DND-41 (cell line): ENCODE measurements around the gene NARS2.
"Not testable (repeated sequence)": the region's sequence is repeated elsewhere in the genome, so short reads cannot be mapped to it uniquely, and the experiment has no call there.

Source experiments
- ATAC-seq: fragments of 200-7000 bp; cut with Tn5 transposase; 3 replicates; pipeline ENCODE4 v1.9.1; 2021; ENCODE audit warnings: low read depth; ENCODE audit not compliant: insufficient read depth
- DNase-seq: peaks from one replicate; pipeline ENCODE4 v3.0.0-alpha.2; 2020
- H2AFZ ChIP-seq: 2 replicates; pipeline ENCODE4 v1.6.0; 2012; ENCODE audit warnings: low read depth, low read length
- H3K27ac ChIP-seq: 2 replicates; pipeline ENCODE4 v1.5.1; 2012; ENCODE audit warnings: low read length, inconsistent platforms
- H3K27me3 ChIP-seq: fragments of 200-600 bp; sonication (generic); 2 replicates; pipeline ENCODE4 v1.6.0; 2012; ENCODE audit warnings: low read length, mild to moderate bottlenecking, inconsistent platforms; ENCODE audit not compliant: insufficient read depth, poor library complexity
- H3K36me3 ChIP-seq: 2 replicates; pipeline ENCODE4 v1.5.1; 2012; ENCODE audit warnings: low read length, inconsistent platforms; ENCODE audit not compliant: insufficient read depth
- H3K4me1 ChIP-seq: 2 replicates; pipeline ENCODE4 v1.5.1; 2012; ENCODE audit warnings: mild to moderate bottlenecking, low read length; ENCODE audit not compliant: insufficient read depth
- H3K4me2 ChIP-seq: 2 replicates; pipeline ENCODE4 v1.6.0; 2012; ENCODE audit warnings: mild to moderate bottlenecking, moderate library complexity, low read length, inconsistent platforms; ENCODE audit not compliant: insufficient read depth
- H3K4me3 ChIP-seq, 2 experiments: fragments of 200-600 bp in 1 of 2; shearing (Covaris generic) in 1 of 2; 2 replicates each; pipeline ENCODE4 v1.5.1; 2012 to 2016; ENCODE audit warnings: inconsistent platforms in 2 of 2, low read length in 2 of 2, mild to moderate bottlenecking in 2 of 2, low read depth in 1 of 2, moderate library complexity in 1 of 2
- H3K79me2 ChIP-seq: 2 replicates; pipeline ENCODE4 v1.6.0; 2012; ENCODE audit warnings: low read length, inconsistent platforms; ENCODE audit not compliant: insufficient read depth
- H3K9ac ChIP-seq: 2 replicates; pipeline ENCODE4 v1.6.0; 2012; ENCODE audit warnings: low read depth, mild to moderate bottlenecking, inconsistent platforms, low read length, moderate library complexity
- H3K9me3 ChIP-seq: 2 replicates; pipeline ENCODE4 v1.5.1; 2012; ENCODE audit warnings: low read length, moderate library complexity, mild to moderate bottlenecking, inconsistent platforms; ENCODE audit not compliant: insufficient read depth, severe bottlenecking
- H4K20me1 ChIP-seq: 2 replicates; pipeline ENCODE4 v1.6.0; 2012; ENCODE audit warnings: low read length; ENCODE audit not compliant: insufficient read depth
- EZH2 ChIP-seq: IDR thresholded peaks from 3 replicates; pipeline ENCODE4 v1.6.1; 2012; ENCODE audit warnings: borderline replicate concordance, low read depth, mild to moderate bottlenecking, moderate library complexity, low read length, inconsistent platforms; ENCODE audit not compliant: severe bottlenecking
- TF ChIP-seq, protein P1 (sequence below): IDR thresholded peaks from 2 replicates; pipeline ENCODE4 v1.5.1; 2012; ENCODE audit warnings: borderline replicate concordance, low read length, moderate library complexity, mild to moderate bottlenecking; ENCODE audit not compliant: poor library complexity, severe bottlenecking; ENCODE audit errors: extremely low read depth

The NARS2 gene

DNA sequence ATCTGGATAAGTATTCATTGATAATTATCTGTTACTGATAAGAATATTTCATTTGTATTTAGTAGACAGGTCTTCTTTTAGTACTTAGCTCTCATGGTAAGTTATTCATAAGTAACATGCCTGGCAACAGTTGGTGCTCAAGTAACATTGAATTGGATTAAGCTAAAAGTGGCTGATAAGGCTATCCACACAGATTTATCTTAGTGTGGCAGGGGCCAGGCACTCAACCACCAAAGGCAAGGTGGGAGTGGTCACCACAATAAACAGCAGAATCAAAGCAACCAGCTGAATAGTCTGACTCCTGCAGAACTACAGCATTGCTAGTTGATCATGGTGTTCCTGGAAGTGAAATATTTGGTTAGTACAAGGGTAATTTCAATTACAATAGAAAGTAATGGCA is 33.0 kb upstream of the NARS2 start:
- H2AFZ ChIP-seq: no peak overlapping the region
- no peak overlapping the region for H3K9ac ChIP-seq
- no peaks in the 10 kb centered on the region for H3K79me2 ChIP-seq
- H3K4me3 ChIP-seq: no peak overlapping the region
- no peak overlapping the region for H3K27ac ChIP-seq
- ATAC-seq: no peak
- TF ChIP-seq, protein P1, sequence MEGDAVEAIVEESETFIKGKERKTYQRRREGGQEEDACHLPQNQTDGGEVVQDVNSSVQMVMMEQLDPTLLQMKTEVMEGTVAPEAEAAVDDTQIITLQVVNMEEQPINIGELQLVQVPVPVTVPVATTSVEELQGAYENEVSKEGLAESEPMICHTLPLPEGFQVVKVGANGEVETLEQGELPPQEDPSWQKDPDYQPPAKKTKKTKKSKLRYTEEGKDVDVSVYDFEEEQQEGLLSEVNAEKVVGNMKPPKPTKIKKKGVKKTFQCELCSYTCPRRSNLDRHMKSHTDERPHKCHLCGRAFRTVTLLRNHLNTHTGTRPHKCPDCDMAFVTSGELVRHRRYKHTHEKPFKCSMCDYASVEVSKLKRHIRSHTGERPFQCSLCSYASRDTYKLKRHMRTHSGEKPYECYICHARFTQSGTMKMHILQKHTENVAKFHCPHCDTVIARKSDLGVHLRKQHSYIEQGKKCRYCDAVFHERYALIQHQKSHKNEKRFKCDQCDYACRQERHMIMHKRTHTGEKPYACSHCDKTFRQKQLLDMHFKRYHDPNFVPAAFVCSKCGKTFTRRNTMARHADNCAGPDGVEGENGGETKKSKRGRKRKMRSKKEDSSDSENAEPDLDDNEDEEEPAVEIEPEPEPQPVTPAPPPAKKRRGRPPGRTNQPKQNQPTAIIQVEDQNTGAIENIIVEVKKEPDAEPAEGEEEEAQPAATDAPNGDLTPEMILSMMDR: no peak
- TF ChIP-seq EZH2: no peak
- H3K4me2 ChIP-seq: no peak overlapping the region
- no peaks in the 10 kb centered on the region for H4K20me1 ChIP-seq
- no peaks in the 10 kb centered on the region for H3K36me3 ChIP-seq
- no peaks in the 10 kb centered on the region for H3K27me3 ChIP-seq
- no peaks in the 10 kb centered on the region for H3K9me3 ChIP-seq
- no peak for DNase-seq
- no peaks in the 10 kb centered on the region for H3K4me1 ChIP-seq

DNA sequence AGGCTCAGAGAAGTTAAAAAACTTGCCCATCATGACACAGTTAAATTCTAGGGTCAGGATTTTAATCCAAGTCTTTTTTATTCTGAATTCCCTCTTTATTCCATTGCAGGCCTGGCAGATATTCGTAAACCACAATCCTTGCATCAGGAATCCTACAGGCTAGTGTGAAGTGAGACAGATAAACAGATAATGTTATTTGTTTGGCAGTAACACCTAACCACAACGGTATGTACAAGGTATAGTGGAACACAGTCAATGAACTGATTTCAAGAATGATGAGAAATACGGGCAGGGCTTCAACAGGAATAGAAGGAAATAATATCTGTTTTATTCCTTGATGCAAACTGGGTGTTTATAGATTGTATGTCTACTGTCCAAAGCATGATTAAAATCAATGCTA is 32.0 kb upstream of the NARS2 start:
- Histone ChIP-seq H3K4me2 (no peak overlapping the region), H2AFZ (no peak overlapping the region), H3K9me3 (no peaks in the 10 kb centered on the region), H4K20me1 (no peaks in the 10 kb centered on the region), H3K27ac (no peak overlapping the region), H3K79me2 (no peaks in the 10 kb centered on the region), H3K4me1 (no peaks in the 10 kb centered on the region), H3K9ac (no peak overlapping the region), H3K4me3 (no peak overlapping the region), H3K27me3 (no peaks in the 10 kb centered on the region), H3K36me3 (no peaks in the 10 kb centered on the region)
- ATAC-seq (no peak), DNase-seq (no peak)
- TF ChIP-seq, protein P1: no peak
- TF ChIP-seq EZH2: no peak

DNA sequence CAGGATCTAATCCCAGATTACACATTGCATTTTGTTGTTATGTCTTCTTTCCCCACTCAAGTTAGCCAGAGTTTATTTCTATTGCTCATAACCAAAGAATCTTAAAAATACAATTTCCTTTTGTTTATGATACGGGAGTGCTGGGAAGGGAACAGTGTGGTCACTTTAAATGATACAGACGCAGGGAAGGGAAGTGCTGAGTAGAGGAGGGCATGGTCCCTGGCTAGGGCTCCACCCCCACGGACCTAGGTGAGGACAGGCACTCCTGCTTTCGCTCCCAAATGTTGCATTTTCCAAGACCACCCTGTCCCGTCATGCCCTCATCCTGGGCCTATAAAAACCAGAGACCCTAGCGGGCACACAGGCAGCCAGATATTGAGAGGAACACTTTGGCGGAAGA is 30.6 kb upstream of the NARS2 start:
- no peaks in the 10 kb centered on the region for H3K9me3 ChIP-seq
- H2AFZ ChIP-seq: no peak overlapping the region
- H3K27ac ChIP-seq: no peak overlapping the region
- H4K20me1 ChIP-seq: no peaks in the 10 kb centered on the region
- H3K79me2 ChIP-seq: no peaks in the 10 kb centered on the region
- no peak overlapping the region for H3K4me2 ChIP-seq
- H3K9ac ChIP-seq: no peak overlapping the region
- H3K36me3 ChIP-seq: no peaks in the 10 kb centered on the region
- TF ChIP-seq EZH2: no peak
- TF ChIP-seq, protein P1: no peak
- H3K4me1 ChIP-seq: no peaks in the 10 kb centered on the region
- ATAC-seq (no peak), DNase-seq (no peak)
- no peaks in the 10 kb centered on the region for H3K27me3 ChIP-seq
- no peak overlapping the region for H3K4me3 ChIP-seq

DNA sequence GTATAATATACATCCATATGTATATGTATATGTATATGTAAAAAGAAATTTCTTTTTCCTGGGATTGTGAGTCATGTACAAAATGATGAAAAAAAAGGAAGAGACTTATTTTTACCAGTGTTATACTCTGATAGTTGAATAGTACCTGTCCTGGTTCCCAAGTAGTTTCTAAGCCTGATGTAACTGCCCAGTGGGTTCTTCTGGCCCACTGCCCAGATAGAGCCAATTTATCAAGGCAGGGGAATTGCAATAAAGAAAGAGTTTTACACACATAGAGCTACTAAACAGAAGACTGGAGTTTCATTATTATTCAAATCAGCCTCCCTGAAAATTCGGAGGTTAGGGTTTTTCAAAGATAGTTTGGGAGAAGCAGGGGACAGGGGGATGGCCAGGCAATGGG is 29.1 kb upstream of the NARS2 start:
- no peak for DNase-seq
- no peaks in the 10 kb centered on the region for H3K9me3 ChIP-seq
- no peak for ATAC-seq
- TF ChIP-seq, protein P1: no peak
- no peak for TF ChIP-seq EZH2
- no peaks in the 10 kb centered on the region for H3K36me3 ChIP-seq
- no peak overlapping the region for H3K4me3 ChIP-seq
- no peak overlapping the region for H2AFZ ChIP-seq
- no peak overlapping the region for H3K9ac ChIP-seq
- H3K27ac ChIP-seq: no peak overlapping the region
- H3K4me2 ChIP-seq: no peak overlapping the region
- no peaks in the 10 kb centered on the region for H3K4me1 ChIP-seq
- H4K20me1 ChIP-seq: no peaks in the 10 kb centered on the region
- H3K79me2 ChIP-seq: no peaks in the 10 kb centered on the region
- H3K27me3 ChIP-seq: no peaks in the 10 kb centered on the region

DNA sequence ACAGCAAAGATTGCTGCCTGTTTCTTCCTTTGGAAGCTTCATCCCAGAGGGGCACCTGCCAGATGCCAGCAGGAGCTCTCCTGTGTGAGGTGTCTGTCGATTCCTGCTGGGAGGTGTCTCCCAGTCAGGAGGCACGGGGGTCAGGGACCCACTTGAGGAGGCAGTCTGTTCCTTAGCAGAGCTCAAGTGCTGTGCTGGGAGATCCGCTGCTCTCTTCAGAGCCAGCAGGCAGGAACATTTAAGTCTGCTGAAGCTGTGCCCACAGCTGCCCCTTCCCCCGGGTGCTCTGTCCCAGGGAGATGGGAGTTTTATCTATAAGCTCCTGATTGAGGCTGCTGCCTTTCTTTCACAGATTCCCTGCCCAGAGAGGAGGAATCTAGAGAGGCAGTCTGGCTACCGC is 28.1 kb upstream of the NARS2 start:
- not testable (repeated sequence) for H3K36me3 ChIP-seq, H3K27ac ChIP-seq, H3K9me3 ChIP-seq, H3K27me3 ChIP-seq, H3K9ac ChIP-seq, ATAC-seq, H3K4me2 ChIP-seq, H4K20me1 ChIP-seq, H2AFZ ChIP-seq, H3K4me3 ChIP-seq, DNase-seq, H3K79me2 ChIP-seq, H3K4me1 ChIP-seq

DNA sequence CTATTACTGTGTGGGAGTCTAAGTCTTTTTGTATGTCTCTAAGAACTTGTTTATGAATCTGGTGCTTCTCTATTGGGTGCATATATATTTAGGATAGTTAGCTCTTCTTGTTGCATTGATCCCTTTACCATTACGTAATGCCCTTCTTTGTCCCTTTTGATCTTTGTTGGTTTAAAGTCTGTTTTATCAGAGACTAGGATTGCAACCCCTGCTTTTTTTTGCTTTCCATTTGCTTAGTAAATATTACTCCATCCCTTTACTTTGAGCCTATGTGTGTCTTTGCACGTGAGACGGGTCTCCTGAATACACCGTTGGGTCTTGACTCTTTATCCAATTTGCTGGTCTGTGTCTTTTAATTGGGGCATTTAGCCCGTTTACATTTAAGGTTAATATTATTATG is 26.4 kb upstream of the NARS2 start:
- H3K36me3 ChIP-seq, H3K27ac ChIP-seq, H3K4me1 ChIP-seq, DNase-seq, ATAC-seq, H3K9me3 ChIP-seq, H4K20me1 ChIP-seq, H3K4me3 ChIP-seq, H3K27me3 ChIP-seq, H3K79me2 ChIP-seq, H3K9ac ChIP-seq, H3K4me2 ChIP-seq, H2AFZ ChIP-seq: not testable (repeated sequence)
